ENCODE results near the gene SLC51B.
A peak's percentile ranks its signal among the peaks of the same experiment; 100 is the strongest.

The SLC51B gene

GRCh38 chr15:65100442-65100841 is 55.3 kb downstream of the SLC51B start:
- CTCF ChIA-PET, result interaction anchor here (0.6 to 8.3 kb wide), 14 partner anchors 12 to 371 kb away, joined by 3 to 133 read pairs (median 6); partner anchors contain the start of genes KBTBD13, RASL12 and UBAP1L
- POLR2A ChIA-PET, result no interaction called here
- DNase-seq (ENCODE audit: low read depth, low spot score), result no peak
- TF ChIP-seq CTCF (IDR thresholded peaks at IDR 0.05; ENCODE audit: insufficient read depth, low read length, missing control alignments), result no peak
- H3K4me3 ChIP-seq (ENCODE audit: low read depth, low read length), result no peak overlapping the region

- TF ChIP-seq CTCF (IDR thresholded peaks at IDR 0.05; ENCODE audit: insufficient read depth, low read length, missing control alignments), result peak; percentile 74
- no peak for DNase-seq (ENCODE audit: low read depth, low spot score)
- ChIA-PET POLR2A (no interaction called here), CTCF (interaction anchor here (0.8 to 8.3 kb wide), 32 partner anchors 8 to 370 kb away, joined by 3 to 133 read pairs (median 5); partner anchors contain the start of genes KBTBD13, PDCD7, RASL12 and UBAP1L)
- H3K4me3 ChIP-seq (ENCODE audit: low read depth, low read length), result no peak overlapping the region
Observed at GRCh38 chr15:65101411-65101890, 56.3 kb downstream of the SLC51B start.

GRCh38 chr15:65101891-65102708 is 56.9 kb downstream of the SLC51B start:
- no peak for DNase-seq (ENCODE audit: low read depth, low spot score)
- H3K4me3 ChIP-seq (ENCODE audit: low read depth, low read length), result no peak overlapping the region
- TF ChIP-seq CTCF (IDR thresholded peaks at IDR 0.05; ENCODE audit: insufficient read depth, low read length, missing control alignments), result no peak
- CTCF ChIA-PET, result interaction anchor here (0.9 to 8.3 kb wide), 31 partner anchors 9 to 371 kb away, joined by 3 to 133 read pairs (median 5); partner anchors contain the start of genes KBTBD13, PDCD7, RASL12 and UBAP1L
- POLR2A ChIA-PET, result no interaction called here

- TF ChIP-seq CTCF (IDR thresholded peaks at IDR 0.05; ENCODE audit: insufficient read depth, low read length, missing control alignments), result no peak
- no peak for DNase-seq (ENCODE audit: low read depth, low spot score)
- ChIA-PET POLR2A (no interaction called here), CTCF (interaction anchor here (0.9 to 8.3 kb wide), 14 partner anchors 8 to 292 kb away, joined by 3 to 133 read pairs (median 9); partner anchors contain the start of genes KBTBD13, RASL12 and UBAP1L)
- H3K4me3 ChIP-seq (ENCODE audit: low read depth, low read length), result no peak overlapping the region
Observed at GRCh38 chr15:65102912-65103311, 57.7 kb downstream of the SLC51B start.

All from AG04449 (cell line).